Measurements from ENCODE around the gene GPR3.

- TF ChIP-seq, protein P1, sequence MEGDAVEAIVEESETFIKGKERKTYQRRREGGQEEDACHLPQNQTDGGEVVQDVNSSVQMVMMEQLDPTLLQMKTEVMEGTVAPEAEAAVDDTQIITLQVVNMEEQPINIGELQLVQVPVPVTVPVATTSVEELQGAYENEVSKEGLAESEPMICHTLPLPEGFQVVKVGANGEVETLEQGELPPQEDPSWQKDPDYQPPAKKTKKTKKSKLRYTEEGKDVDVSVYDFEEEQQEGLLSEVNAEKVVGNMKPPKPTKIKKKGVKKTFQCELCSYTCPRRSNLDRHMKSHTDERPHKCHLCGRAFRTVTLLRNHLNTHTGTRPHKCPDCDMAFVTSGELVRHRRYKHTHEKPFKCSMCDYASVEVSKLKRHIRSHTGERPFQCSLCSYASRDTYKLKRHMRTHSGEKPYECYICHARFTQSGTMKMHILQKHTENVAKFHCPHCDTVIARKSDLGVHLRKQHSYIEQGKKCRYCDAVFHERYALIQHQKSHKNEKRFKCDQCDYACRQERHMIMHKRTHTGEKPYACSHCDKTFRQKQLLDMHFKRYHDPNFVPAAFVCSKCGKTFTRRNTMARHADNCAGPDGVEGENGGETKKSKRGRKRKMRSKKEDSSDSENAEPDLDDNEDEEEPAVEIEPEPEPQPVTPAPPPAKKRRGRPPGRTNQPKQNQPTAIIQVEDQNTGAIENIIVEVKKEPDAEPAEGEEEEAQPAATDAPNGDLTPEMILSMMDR (conservative IDR thresholded peaks at IDR 0.05; ENCODE audit: low read depth, low read length), result no peak
- TF ChIP-seq EZH2 (IDR thresholded peaks at IDR 0.05; ENCODE audit: low read length, unreplicated experiment), result no peak
- no peak for TF ChIP-seq EZH2phosphoT487 (IDR thresholded peaks at IDR 0.05; ENCODE audit: borderline replicate concordance, low read length)
These were observed 31.4 kb upstream of the GPR3 start for GRCh38 chr1:27361044-27361402.

Data from PC-3 (cell line).